Activated CD4-positive, alpha-beta T cell treated with anti-CD3 and anti-CD28 coated beads, Interleukin-2, Interleukin-6, amounts not matched to agents 100 ng/mL and 50 ng/mL, durations not matched to agents 16 hours and 8 hours (primary cell): Measurements from ENCODE around the gene SIMC1.
"Not testable (repeated sequence)": the region's sequence is repeated elsewhere in the genome, so short reads cannot be mapped to it uniquely, and the experiment has no call there.

Experiments used
- DNase-seq: peaks from one replicate; pipeline ENCODE4 v3.0.0-alpha.2; 2020

SIMC1 gene

GRCh38 chr5:176237971-176238644, at the start of gene SIMC1:
SIMC1 (plus strand) TSS chr5:176238424; CDS start chr5:176238509, 85 bp downstream.
- peak; percentile 32 for DNase-seq

- no peak for DNase-seq
Measured at GRCh38 chr5:176188506-176189193, 49.6 kb upstream of the SIMC1 start.

- no peak for DNase-seq
Measured at GRCh38 chr5:176189857-176190256, 48.4 kb upstream of the SIMC1 start.

GRCh38 chr5:176190886-176191755, 47.1 kb upstream of the SIMC1 start:
- DNase-seq: no peak

GRCh38 chr5:176192094-176192721, 46.0 kb upstream of the SIMC1 start:
- no peak for DNase-seq

GRCh38 chr5:176192722-176193117, 45.5 kb upstream of the SIMC1 start:
- DNase-seq: not testable (repeated sequence)

- not testable (repeated sequence) for DNase-seq
Measured at GRCh38 chr5:176193636-176194035, 44.6 kb upstream of the SIMC1 start.

- not testable (repeated sequence) for DNase-seq
Measured at GRCh38 chr5:176194238-176195083, 43.8 kb upstream of the SIMC1 start.

- not testable (repeated sequence) for DNase-seq
Measured at GRCh38 chr5:176195084-176195413, 43.2 kb upstream of the SIMC1 start.

- not testable (repeated sequence) for DNase-seq
Measured at GRCh38 chr5:176195487-176196207, 42.6 kb upstream of the SIMC1 start.

- DNase-seq: not testable (repeated sequence)
Measured at GRCh38 chr5:176196781-176197180, 41.4 kb upstream of the SIMC1 start.

GRCh38 chr5:176197234-176197858, 40.9 kb upstream of the SIMC1 start:
- not testable (repeated sequence) for DNase-seq

- DNase-seq: not testable (repeated sequence)
Measured at GRCh38 chr5:176198299-176198698, 39.9 kb upstream of the SIMC1 start.

- DNase-seq: not testable (repeated sequence)
Measured at GRCh38 chr5:176198991-176199733, 39.1 kb upstream of the SIMC1 start.

- DNase-seq: not testable (repeated sequence)
Measured at GRCh38 chr5:176199803-176200399, 38.3 kb upstream of the SIMC1 start.

- no peak for DNase-seq
Measured at GRCh38 chr5:176201811-176202210, 36.4 kb upstream of the SIMC1 start.

- no peak for DNase-seq
Measured at GRCh38 chr5:176203086-176203485, 35.1 kb upstream of the SIMC1 start.

GRCh38 chr5:176203535-176203934, 34.7 kb upstream of the SIMC1 start:
- DNase-seq: not testable (repeated sequence)

- not testable (repeated sequence) for DNase-seq
Measured at GRCh38 chr5:176214466-176215021, 23.7 kb upstream of the SIMC1 start.
